LNCaP clone FGC (cell line): Measurements from ENCODE around the gene TBX2.

Experiments
- DNase-seq: peaks from one replicate; pipeline ENCODE4 v3.0.0-alpha.2; 2011; ENCODE audit warnings: low read depth
- H3K4me3 ChIP-seq: 2 replicates; pipeline ENCODE4 v1.5.1; 2011; ENCODE audit warnings: mild to moderate bottlenecking, low read depth, low read length, control low read depth
- CTCF ChIP-seq: IDR thresholded peaks from 2 replicates; pipeline ENCODE4 v1.5.1; 2012; ENCODE audit warnings: mild to moderate bottlenecking; ENCODE audit not compliant: control insufficient read depth, insufficient read depth; ENCODE audit errors: extremely low read depth

The TBX2 gene

GRCh38 chr17:61422116-61422799, 22.6 kb downstream of the TBX2 start:
- DNase-seq = no peak
- no peak for TF ChIP-seq CTCF
- no peak overlapping the region for H3K4me3 ChIP-seq

- DNase-seq = no peak
- no peak for TF ChIP-seq CTCF
- H3K4me3 ChIP-seq = no peak overlapping the region
These were observed 23.2 kb downstream of the TBX2 start for GRCh38 chr17:61422869-61423268.

GRCh38 chr17:61423967-61424649, 24.5 kb downstream of the TBX2 start:
- H3K4me3 ChIP-seq = no peak overlapping the region
- DNase-seq = no peak
- no peak for TF ChIP-seq CTCF

GRCh38 chr17:61425682-61426481, 26.2 kb downstream of the TBX2 start:
- no peak for TF ChIP-seq CTCF
- H3K4me3 ChIP-seq = no peak overlapping the region
- DNase-seq = no peak

- no peak for TF ChIP-seq CTCF
- H3K4me3 ChIP-seq = no peak overlapping the region
- DNase-seq = no peak
These were observed 27.1 kb downstream of the TBX2 start for GRCh38 chr17:61426482-61427304.

GRCh38 chr17:61427567-61427966, 27.9 kb downstream of the TBX2 start:
- no peak for DNase-seq
- no peak for TF ChIP-seq CTCF
- no peak overlapping the region for H3K4me3 ChIP-seq
